Measurements from ENCODE around the gene TMEM212. TPM values are rescaled to one million over a fixed set of nuclear protein-coding genes. Genes with fewer than 3 reads are reported as not detected.
A peak's percentile ranks its signal among the peaks of the same experiment; 100 is the strongest.

Gene TMEM212
- total and polyA plus RNA-seq, 2 of the 13 experiments (the other 11 are each of a cell fraction or from before 2014, with no cell fraction given): not detected

DNA sequence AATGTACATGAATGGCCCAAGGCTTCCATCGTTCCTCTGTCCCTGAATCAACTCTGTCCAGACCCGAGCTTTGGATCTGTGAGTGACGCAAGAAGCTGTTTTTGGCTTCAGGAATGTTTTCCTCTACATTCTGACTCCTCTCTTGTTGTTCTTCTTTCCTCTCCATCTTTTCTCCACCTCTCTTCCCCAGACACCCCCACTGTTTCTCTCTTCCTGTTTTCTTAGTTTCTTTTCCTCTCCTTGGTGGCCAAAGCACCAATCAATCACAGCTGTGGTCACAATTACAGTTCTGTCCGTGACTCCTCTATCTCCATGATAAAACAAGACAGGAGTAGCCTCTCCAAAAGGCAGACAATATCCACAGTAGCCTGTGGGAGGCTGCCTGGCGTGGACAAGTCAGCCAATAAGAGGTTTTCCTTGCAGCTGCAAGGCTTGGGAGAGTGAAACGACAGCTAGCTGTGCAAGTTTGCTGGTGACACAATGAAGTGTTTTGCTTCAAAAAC lies 4.9 kb upstream of the TMEM212 start (continued):
- TF ChIP-seq, protein P1, sequence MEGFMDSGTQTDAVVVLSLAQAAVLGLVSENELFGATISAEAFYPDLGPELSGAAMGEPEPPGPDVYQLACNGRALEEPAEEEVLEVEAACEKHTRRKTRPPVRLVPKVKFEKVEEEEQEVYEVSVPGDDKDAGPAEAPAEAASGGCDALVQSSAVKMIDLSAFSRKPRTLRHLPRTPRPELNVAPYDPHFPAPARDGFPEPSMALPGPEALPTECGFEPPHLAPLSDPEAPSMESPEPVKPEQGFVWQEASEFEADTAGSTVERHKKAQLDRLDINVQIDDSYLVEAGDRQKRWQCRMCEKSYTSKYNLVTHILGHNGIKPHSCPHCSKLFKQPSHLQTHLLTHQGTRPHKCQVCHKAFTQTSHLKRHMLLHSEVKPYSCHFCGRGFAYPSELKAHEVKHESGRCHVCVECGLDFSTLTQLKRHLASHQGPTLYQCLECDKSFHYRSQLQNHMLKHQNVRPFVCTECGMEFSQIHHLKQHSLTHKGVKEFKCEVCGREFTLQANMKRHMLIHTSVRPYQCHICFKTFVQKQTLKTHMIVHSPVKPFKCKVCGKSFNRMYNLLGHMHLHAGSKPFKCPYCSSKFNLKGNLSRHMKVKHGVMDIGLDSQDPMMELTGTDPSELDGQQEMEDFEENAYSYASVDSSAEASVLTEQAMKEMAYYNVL (CRISPR knock-in tag; IDR thresholded peaks at IDR 0.05; ENCODE audit: borderline replicate concordance): peak; percentile 100
- TF ChIP-seq WIZ (CRISPR knock-in tag; IDR thresholded peaks at IDR 0.05): no peak
- no peak for TF ChIP-seq SP4 (CRISPR knock-in tag; IDR thresholded peaks at IDR 0.05)
- TF ChIP-seq, protein P2, sequence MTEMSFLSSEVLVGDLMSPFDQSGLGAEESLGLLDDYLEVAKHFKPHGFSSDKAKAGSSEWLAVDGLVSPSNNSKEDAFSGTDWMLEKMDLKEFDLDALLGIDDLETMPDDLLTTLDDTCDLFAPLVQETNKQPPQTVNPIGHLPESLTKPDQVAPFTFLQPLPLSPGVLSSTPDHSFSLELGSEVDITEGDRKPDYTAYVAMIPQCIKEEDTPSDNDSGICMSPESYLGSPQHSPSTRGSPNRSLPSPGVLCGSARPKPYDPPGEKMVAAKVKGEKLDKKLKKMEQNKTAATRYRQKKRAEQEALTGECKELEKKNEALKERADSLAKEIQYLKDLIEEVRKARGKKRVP (CRISPR knock-in tag; IDR thresholded peaks at IDR 0.05): peak in 1 of 2 experiments; percentile 89; a peak in 2 of 4 replicates
- no peak for TF ChIP-seq SOX6 (IDR thresholded peaks at IDR 0.05)
- TF ChIP-seq SOX6 (CRISPR knock-in tag; IDR thresholded peaks at IDR 0.05): peak; percentile 85
- no peak for TF ChIP-seq ZFP90 (CRISPR knock-in tag; IDR thresholded peaks at IDR 0.05; ENCODE audit: borderline replicate concordance)
- TF ChIP-seq, protein P3, sequence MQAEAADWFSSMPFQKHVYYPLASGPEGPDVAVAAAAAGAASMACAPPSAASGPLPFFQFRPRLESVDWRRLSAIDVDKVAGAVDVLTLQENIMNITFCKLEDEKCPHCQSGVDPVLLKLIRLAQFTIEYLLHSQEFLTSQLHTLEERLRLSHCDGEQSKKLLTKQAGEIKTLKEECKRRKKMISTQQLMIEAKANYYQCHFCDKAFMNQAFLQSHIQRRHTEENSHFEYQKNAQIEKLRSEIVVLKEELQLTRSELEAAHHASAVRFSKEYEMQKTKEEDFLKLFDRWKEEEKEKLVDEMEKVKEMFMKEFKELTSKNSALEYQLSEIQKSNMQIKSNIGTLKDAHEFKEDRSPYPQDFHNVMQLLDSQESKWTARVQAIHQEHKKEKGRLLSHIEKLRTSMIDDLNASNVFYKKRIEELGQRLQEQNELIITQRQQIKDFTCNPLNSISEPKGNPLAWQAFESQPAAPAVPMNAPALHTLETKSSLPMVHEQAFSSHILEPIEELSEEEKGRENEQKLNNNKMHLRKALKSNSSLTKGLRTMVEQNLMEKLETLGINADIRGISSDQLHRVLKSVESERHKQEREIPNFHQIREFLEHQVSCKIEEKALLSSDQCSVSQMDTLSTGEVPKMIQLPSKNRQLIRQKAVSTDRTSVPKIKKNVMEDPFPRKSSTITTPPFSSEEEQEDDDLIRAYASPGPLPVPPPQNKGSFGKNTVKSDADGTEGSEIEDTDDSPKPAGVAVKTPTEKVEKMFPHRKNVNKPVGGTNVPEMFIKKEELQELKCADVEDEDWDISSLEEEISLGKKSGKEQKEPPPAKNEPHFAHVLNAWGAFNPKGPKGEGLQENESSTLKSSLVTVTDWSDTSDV (CRISPR knock-in tag; IDR thresholded peaks at IDR 0.05): no peak
- TF ChIP-seq NR2F6 (IDR thresholded peaks at IDR 0.05): 0 out of 2 replicates have a peak, but pooled peaks have one; percentile 27
- no peak; the same call in 1 of the 2 replicates for TF ChIP-seq NR2F6 (CRISPR knock-in tag; IDR thresholded peaks at IDR 0.05)
- TF ChIP-seq JDP2 (CRISPR knock-in tag; IDR thresholded peaks at IDR 0.05; ENCODE audit: borderline replicate concordance): no peak
- TF ChIP-seq, protein P4, sequence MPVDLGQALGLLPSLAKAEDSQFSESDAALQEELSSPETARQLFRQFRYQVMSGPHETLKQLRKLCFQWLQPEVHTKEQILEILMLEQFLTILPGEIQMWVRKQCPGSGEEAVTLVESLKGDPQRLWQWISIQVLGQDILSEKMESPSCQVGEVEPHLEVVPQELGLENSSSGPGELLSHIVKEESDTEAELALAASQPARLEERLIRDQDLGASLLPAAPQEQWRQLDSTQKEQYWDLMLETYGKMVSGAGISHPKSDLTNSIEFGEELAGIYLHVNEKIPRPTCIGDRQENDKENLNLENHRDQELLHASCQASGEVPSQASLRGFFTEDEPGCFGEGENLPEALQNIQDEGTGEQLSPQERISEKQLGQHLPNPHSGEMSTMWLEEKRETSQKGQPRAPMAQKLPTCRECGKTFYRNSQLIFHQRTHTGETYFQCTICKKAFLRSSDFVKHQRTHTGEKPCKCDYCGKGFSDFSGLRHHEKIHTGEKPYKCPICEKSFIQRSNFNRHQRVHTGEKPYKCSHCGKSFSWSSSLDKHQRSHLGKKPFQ (CRISPR knock-in tag; IDR thresholded peaks at IDR 0.05; ENCODE audit: insufficient replicate concordance): no peak
- no peak for TF ChIP-seq ZNF75D (CRISPR knock-in tag; IDR thresholded peaks at IDR 0.05; ENCODE audit: borderline replicate concordance)
- TF ChIP-seq, protein P5, sequence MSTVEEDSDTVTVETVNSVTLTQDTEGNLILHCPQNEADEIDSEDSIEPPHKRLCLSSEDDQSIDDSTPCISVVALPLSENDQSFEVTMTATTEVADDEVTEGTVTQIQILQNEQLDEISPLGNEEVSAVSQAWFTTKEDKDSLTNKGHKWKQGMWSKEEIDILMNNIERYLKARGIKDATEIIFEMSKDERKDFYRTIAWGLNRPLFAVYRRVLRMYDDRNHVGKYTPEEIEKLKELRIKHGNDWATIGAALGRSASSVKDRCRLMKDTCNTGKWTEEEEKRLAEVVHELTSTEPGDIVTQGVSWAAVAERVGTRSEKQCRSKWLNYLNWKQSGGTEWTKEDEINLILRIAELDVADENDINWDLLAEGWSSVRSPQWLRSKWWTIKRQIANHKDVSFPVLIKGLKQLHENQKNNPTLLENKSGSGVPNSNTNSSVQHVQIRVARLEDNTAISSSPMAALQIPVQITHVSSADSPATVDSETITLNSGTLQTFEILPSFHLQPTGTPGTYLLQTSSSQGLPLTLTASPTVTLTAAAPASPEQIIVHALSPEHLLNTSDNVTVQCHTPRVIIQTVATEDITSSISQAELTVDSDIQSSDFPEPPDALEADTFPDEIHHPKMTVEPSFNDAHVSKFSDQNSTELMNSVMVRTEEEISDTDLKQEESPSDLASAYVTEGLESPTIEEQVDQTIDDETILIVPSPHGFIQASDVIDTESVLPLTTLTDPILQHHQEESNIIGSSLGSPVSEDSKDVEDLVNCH (CRISPR knock-in tag; IDR thresholded peaks at IDR 0.05): no peak
- no peak for TF ChIP-seq HMGA1 (CRISPR knock-in tag; conservative IDR thresholded peaks at IDR 0.05)
- no peak for TF ChIP-seq HNRNPUL1 (IDR thresholded peaks at IDR 0.05; ENCODE audit: low read depth, low read length)
- TF ChIP-seq POGZ (CRISPR knock-in tag; IDR thresholded peaks at IDR 0.05): peak; percentile 72
- 0 out of 2 replicates have a peak, but pooled peaks have one; percentile 49 for TF ChIP-seq RFXAP (CRISPR knock-in tag; IDR thresholded peaks at IDR 0.05; ENCODE audit: borderline replicate concordance)
- TF ChIP-seq, protein P6, sequence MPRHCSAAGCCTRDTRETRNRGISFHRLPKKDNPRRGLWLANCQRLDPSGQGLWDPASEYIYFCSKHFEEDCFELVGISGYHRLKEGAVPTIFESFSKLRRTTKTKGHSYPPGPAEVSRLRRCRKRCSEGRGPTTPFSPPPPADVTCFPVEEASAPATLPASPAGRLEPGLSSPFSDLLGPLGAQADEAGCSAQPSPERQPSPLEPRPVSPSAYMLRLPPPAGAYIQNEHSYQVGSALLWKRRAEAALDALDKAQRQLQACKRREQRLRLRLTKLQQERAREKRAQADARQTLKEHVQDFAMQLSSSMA (CRISPR knock-in tag; IDR thresholded peaks at IDR 0.05): no peak
- TF ChIP-seq KAT2B (IDR thresholded peaks at IDR 0.05; ENCODE audit: borderline replicate concordance, low read depth, low read length): no peak

All from HepG2 (cell line).